Activated CD8-positive, alpha-beta memory T cell treated with anti-CD3 and anti-CD28 coated beads for 1 hour (primary cell): ENCODE data around the gene ANO4.

Experiments used
- DNase-seq, 2 donors: peaks; one replicate each; pipeline ENCODE4 v3.0.0-alpha.2; 2020; ENCODE audit warnings: low read depth in 1 of 2; ENCODE audit errors: extremely low read depth in 1 of 2

ANO4 gene

DNA sequence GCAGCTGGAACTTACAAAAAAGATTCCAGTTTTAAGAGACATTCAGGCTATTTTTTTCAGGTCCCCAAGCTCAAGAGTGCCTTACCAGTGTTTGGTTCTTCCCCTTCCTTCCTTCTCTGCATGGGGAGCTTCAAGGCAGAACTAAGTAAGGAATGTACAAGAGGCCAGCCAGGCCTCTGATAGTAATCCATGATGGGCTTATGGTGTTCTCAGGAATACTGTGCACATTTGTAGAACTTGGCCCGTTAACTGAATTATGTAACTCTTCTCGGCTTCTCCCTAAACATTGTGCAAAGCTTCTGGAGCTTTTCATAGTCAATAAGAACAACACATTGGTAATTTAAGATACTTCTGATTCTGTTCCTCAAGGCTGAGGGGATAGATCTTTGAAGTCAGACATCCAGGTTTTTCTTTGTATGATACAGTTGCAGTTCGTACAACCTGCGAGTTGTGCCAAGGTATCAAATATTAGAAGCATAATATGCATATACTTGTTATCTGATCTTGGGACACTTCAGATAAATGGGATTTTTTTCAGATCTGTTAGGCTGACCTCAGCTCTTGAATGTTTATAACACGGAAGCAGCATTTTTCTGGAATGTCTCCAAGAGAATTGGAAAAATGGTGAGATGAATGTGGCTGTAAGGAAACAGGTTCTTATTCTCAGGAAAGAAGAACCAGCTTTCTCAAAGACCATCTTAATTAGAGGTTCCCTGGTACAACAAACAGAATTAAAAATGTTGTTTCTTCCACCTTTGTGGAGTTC lies 148.6 kb downstream of the ANO4 start:
- DNase-seq = no peak

DNA sequence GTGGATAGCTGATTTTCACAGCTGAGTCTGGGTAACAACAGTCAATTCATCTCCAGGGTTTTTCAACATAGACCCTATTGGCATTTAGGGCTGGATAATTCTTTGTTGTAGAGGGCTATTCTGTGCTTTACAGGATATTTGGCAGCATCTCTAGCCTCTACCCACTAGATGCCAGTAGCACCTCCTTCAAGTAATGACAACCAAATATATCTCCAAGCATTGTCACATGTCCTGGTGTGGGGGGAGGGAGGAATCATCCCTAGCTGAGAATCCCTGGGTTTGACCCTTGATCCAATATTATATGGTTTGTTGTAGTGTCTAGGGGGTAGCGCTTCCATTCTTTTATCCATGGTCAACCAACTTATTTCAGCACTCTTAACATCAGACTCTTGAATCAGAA lies 157.2 kb downstream of the ANO4 start:
- DNase-seq = no peak

DNA sequence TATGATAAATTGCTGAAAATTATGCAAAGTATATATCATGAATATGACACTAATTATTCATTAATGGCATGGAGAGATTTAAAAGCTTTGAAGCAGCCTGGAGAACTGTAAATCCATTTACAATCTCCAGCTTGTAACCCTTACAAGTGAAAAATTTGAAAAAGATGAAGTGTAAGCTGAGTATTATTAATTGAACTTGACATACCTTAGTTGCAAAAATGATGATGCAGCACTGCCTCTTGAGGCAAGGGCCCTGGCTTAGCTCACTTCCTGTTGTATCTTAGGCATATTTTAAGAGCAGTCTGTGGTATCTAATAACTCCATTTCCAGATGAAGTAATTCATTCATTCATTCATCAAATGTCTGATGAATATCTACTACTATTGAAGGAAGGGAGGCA lies 158.6 kb downstream of the ANO4 start:
- no peak for DNase-seq

- DNase-seq = no peak
Measured at GRCh38 chr12:100953677-100954076, 159.1 kb downstream of the ANO4 start.

DNA sequence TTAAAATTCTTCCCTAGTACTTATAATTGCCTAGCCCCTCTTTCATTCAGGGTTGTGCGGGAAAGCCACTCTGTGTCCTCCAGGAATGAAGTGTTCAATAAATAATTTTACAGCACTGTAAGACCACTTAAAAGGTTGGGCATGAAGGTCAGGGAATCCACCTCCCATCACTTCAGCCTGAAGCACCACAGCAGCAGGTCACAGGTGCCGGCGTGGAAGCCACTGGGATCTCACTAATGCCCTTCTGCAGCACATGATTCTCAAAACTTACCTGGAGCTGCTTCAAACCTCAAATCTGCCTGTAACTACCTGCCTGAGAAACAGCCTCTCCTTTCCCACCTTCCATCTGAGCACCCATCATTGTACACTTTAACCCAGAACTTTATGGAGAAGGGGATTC lies 159.5 kb downstream of the ANO4 start:
- no peak for DNase-seq

- no peak for DNase-seq
Measured at GRCh38 chr12:100955139-100955538, 160.6 kb downstream of the ANO4 start.

DNA sequence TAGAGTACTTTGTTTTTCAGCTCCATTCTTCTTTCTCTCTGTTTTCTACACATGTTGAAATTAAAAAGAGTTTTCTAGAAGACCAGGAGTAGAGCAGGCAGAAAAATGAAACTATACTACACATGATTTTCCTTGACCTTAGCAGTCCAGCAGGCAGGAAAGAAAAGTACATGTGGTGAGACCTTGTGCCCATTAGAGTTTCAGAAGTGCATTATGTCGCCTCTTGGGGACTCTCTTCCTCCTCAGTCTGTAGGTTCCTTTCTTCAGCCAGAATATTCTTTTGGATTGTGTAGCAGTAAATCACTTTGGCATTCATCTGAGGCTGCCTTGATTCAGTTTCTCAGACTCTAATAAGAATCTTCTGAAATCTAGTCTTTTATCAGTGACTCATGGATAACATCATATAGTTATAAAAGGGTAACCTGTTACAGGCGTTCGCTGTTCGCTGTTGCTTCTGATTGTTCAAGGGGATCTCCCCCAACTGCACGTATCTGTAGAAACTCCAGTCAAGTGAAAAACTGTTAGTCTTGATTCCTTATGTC lies 161.8 kb downstream of the ANO4 start:
- no peak for DNase-seq

- DNase-seq = no peak
Measured at GRCh38 chr12:100959481-100959880, 164.9 kb downstream of the ANO4 start.

GRCh38 chr12:100962086-100962712 lies 167.6 kb downstream of the ANO4 start:
- DNase-seq = no peak

- DNase-seq = no peak
Measured at GRCh38 chr12:100963381-100963780, 168.8 kb downstream of the ANO4 start.

GRCh38 chr12:100964028-100964427 lies 169.5 kb downstream of the ANO4 start:
- DNase-seq = no peak

DNA sequence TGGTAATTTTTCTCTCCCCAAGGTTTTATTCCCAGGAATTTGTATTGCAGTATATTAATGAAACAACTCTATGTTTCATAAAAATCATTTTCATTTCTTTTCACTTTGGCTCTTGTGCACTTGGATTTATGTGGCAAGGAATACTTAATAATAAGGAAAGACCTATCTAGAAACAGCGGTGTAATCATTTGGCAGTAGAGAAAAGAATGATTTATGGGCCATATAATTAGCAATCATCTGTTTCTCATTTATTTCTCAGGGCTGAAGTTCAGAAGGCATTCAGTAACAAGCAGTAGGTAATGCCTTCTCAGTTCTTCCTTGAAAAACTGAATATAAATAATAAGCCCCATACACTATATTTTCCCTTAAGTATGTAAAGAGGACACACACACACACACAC lies 172.6 kb downstream of the ANO4 start:
- no peak for DNase-seq

DNA sequence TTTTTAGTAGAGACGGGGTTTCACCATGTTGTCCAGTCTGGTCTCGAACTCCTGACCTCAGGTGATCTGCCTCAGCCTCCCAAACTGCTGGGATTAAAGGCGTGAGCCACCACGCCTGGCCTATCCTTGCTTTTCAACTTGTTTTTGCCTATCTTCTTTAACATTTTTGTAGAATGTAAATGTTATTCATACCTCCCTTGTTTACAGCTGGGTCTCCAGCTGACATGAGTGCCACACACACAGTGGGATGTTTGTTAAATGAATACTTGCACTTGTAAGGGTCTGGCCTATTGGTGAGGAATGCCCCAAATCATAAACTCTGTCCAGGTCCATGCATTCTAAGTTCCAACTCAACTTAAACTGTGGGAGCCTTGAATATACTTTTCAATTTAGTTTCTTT lies 176.3 kb downstream of the ANO4 start:
- no peak for DNase-seq

- no peak for DNase-seq
Measured at GRCh38 chr12:100972121-100972520, 177.5 kb downstream of the ANO4 start.

- no peak for DNase-seq
Measured at GRCh38 chr12:100974341-100974740, 179.8 kb downstream of the ANO4 start.

DNA sequence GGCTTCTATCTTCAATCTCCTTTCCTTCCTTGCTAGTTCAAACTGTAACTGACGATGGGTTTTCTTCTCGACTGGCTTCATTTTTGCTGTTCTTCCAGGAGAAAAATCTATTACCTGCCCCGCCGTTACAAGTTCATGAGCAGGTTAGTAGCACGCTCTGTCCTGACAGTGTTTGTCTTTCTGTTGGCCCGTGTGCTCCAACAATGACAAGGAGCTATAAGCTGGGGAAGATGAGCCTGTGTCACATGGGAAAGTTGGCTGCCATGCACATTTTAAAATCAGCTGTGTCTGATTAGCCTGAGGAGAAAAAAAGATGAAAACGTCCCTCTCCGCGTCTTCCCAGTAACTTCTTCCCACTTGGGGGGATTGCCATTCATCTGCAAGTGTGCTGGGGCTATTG lies 180.2 kb downstream of the ANO4 start:
- no peak for DNase-seq

DNA sequence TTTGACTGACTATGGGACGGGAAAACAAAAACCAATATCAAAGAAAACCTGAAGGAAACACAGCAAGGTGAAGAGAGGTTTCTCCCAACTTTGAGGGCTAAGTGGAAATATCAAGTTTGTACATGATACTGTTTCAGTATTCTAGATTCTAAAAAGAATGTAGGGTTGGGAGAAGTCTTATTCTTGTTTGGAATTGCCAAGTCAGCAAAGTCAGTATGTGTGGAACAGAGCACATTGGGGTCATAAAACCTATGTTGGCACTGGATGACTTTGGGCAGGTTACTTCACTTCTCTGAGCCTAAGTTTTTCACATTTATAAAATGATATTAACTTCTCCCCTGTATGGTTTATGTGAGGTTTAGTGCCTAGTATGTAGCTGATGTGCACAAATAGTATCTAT lies 182.2 kb downstream of the ANO4 start:
- no peak for DNase-seq

GRCh38 chr12:100980856-100981255 lies 186.3 kb downstream of the ANO4 start:
- DNase-seq = no peak

GRCh38 chr12:100982511-100983183 lies 188.1 kb downstream of the ANO4 start:
- no peak for DNase-seq

DNA sequence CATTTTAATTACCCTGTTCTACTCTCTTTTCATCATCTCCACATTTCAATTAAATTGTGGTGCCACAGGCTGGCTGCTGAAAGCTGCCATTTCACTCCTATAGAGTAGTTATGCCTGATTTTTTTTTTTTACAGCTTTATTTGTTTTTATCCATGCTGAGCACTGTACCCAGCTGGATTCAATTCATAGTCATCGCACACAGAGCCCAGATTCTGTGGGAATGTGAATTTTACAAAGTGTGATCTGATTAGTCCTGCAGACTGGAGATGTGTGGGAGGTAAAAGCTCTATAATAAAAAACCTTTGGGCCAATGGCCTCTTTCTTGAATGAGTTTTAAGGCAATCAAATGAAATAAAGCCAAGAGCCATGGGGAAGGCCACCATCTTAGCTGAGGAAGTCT lies 190.2 kb downstream of the ANO4 start:
- DNase-seq = no peak

DNA sequence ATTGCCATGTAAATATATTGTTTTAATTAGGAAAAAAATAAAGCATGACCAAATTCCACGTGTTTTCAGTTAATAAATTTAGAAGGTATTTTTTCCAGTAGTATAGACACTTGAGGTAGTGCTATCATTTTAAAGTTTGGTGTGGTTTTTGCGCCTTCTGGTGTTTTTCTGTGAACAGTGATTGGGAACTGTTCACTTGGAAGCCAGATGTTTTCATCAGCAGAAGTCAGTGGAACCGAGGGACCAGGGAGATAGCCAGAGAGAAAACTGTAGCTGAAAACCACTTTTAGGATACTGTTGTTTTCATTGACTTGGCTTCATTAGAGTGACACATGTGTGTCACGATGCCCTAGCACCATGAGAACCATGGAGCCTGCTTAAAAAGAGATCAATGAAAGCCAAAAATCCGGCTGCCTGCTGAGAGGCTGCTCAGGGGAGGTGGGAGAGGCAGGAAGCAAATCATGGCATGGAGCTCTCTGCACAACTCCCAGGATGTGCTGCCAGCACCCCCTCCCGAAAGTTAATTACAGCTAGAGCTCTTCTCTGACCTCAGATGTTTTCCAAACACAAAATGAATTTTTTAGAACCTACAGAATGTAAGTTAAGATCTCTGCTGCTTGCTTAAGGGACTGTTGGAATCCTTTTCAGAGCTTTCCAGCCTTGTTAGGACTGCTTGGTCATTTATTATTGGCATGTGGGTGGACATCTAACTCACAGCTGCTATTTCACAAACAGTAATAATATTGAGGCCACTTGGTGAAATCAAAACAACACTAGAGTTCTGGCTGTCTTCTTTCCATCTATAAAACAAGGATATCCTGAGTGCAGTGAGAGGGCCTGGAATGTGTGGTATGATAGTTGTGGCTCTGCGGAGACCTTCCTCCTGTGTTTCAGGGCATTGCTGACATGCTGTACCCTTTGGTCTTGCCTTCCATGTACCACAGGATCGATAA lies 192.3 kb downstream of the ANO4 start:
- no peak for DNase-seq
